Fibroblast of skin of left biceps (primary cell): ENCODE data around the gene METTL21A.

Source experiments
- DNase-seq, 2 experiments: peaks; one replicate each; pipeline ENCODE4 v3.0.0-alpha.2; 2013; ENCODE audit warnings: low read depth in 2 of 2

Gene METTL21A

GRCh38 chr2:207624185-207625013 lies 795 bp downstream of the METTL21A start:
- DNase-seq = no peak

- no peak for DNase-seq
These were observed 3.6 kb downstream of the METTL21A start for GRCh38 chr2:207621501-207622039.

GRCh38 chr2:207619764-207620203 lies 5.4 kb downstream of the METTL21A start:
- no peak for DNase-seq

- peak in 1 of 2 experiments; percentile 59 for DNase-seq
These were observed 8.1 kb downstream of the METTL21A start for GRCh38 chr2:207617011-207617671.

GRCh38 chr2:207616185-207616584 lies 9.0 kb downstream of the METTL21A start:
- DNase-seq = no peak

GRCh38 chr2:207614824-207615223 lies 10.4 kb downstream of the METTL21A start:
- DNase-seq = no peak

- DNase-seq = no peak
These were observed 12.5 kb downstream of the METTL21A start for GRCh38 chr2:207612714-207613113.

GRCh38 chr2:207606829-207607228 lies 18.4 kb downstream of the METTL21A start:
- DNase-seq = no peak

- DNase-seq = no peak
These were observed 18.8 kb downstream of the METTL21A start for GRCh38 chr2:207606399-207606798.

- no peak for DNase-seq
These were observed 21.7 kb downstream of the METTL21A start for GRCh38 chr2:207603486-207603885.

GRCh38 chr2:207601774-207602173 lies 23.4 kb downstream of the METTL21A start:
- DNase-seq = no peak

- peak; percentile 66 for DNase-seq
These were observed 25.0 kb downstream of the METTL21A start for GRCh38 chr2:207600231-207600630.

GRCh38 chr2:207599636-207600035 lies 25.6 kb downstream of the METTL21A start:
- peak; percentile 33 to 39 for DNase-seq

GRCh38 chr2:207594731-207595130 lies 30.5 kb downstream of the METTL21A start:
- DNase-seq = no peak

GRCh38 chr2:207594264-207594663 lies 30.9 kb downstream of the METTL21A start:
- no peak for DNase-seq

GRCh38 chr2:207593277-207593676 lies 31.9 kb downstream of the METTL21A start:
- no peak for DNase-seq

- no peak for DNase-seq
These were observed 36.1 kb downstream of the METTL21A start for GRCh38 chr2:207589143-207589542.

- no peak for DNase-seq
These were observed 37.9 kb downstream of the METTL21A start for GRCh38 chr2:207587305-207587704.

GRCh38 chr2:207584952-207585351 lies 40.2 kb downstream of the METTL21A start:
- DNase-seq = no peak

GRCh38 chr2:207571370-207571769 lies 53.8 kb downstream of the METTL21A start:
- no peak for DNase-seq

GRCh38 chr2:207567671-207568070 lies 57.5 kb downstream of the METTL21A start:
- DNase-seq = no peak

GRCh38 chr2:207565736-207566500 lies 59.3 kb downstream of the METTL21A start:
- DNase-seq = no peak
